Thymus (tissue), 11 donors: ENCODE results near the gene OR6F1. TPM values are rescaled to one million over a fixed set of nuclear protein-coding genes. Genes with fewer than 3 reads are reported as not detected.
A peak's percentile ranks its signal among the peaks of the same experiment; 100 is the strongest.
"Not testable (repeated sequence)": the region's sequence is repeated elsewhere in the genome, so short reads cannot be mapped to it uniquely, and the experiment has no call there.

ENCODE experiments used
- DNase-seq, 9 donors: peaks; one replicate each; pipeline ENCODE4 v3.0.0-alpha.2; 2013; ENCODE audit warnings: low spot score in 9 of 9, low read depth in 6 of 9, missing footprints in 1 of 9
- H3K27ac ChIP-seq, 2 donors: one replicate each; pipeline ENCODE4 v1.5.1; 2013; ENCODE audit warnings: control low read depth in 1 of 2, low read depth in 1 of 2, low read length in 1 of 2, mild to moderate bottlenecking in 1 of 2, moderate library complexity in 1 of 2
- H3K27me3 ChIP-seq, 2 donors: one replicate each; pipeline ENCODE4 v1.5.1; 2013; ENCODE audit warnings: low read length in 1 of 2; ENCODE audit not compliant: control insufficient read depth in 2 of 2, insufficient read depth in 1 of 2
- H3K36me3 ChIP-seq, 2 donors: one replicate each; pipeline ENCODE4 v1.5.1; 2013; ENCODE audit warnings: low read length in 1 of 2, mild to moderate bottlenecking in 1 of 2, moderate library complexity in 1 of 2; ENCODE audit not compliant: control insufficient read depth in 2 of 2, insufficient read depth in 2 of 2
- H3K4me1 ChIP-seq, 2 donors: one replicate each; pipeline ENCODE4 v1.5.1; 2013; ENCODE audit warnings: low read length in 2 of 2; ENCODE audit not compliant: control insufficient read depth in 2 of 2, insufficient read depth in 2 of 2
- H3K4me3 ChIP-seq, 2 donors: one replicate each; pipeline ENCODE4 v1.5.1; 2013; ENCODE audit warnings: low read length in 2 of 2, control low read depth in 1 of 2, mild to moderate bottlenecking in 1 of 2
- H3K9me3 ChIP-seq, 2 donors: one replicate each; pipeline ENCODE4 v1.5.1; 2013; ENCODE audit warnings: low read length in 1 of 2, mild to moderate bottlenecking in 1 of 2; ENCODE audit not compliant: control insufficient read depth in 2 of 2, insufficient read depth in 1 of 2
- WGBS: extraction: QIAGEN DNeasy Blood & Tissue Kit; methylation state at CpG from one replicate; pipeline ENCODE4 v1.1.7; 2013; 5-methylcytosine and 5-hydroxymethylcytosine counted together
- polyA plus RNA-seq: library from polyadenylated mRNA; stranded (reverse); fragments of 200-250 nt; gene quantifications from one replicate; pipeline ENCODE4 v1.2.3, GENCODE V29; 2013
- total RNA-seq: library from RNA; stranded (reverse); fragments of 120-200 nt; gene quantifications from one replicate; pipeline ENCODE4 v1.2.4, GENCODE V29; 2013
- donor health status: healthy.

The OR6F1 gene
- total and polyA plus RNA-seq, 2 donors = not detected

- H3K9me3 ChIP-seq = no peaks in the 10 kb centered on the region
Measured at GRCh38 chr1:247740721-247741120, 24.3 kb upstream of the OR6F1 start.

GRCh38 chr1:247738315-247738714 is 21.9 kb upstream of the OR6F1 start, which contains the start of gene OR14K1:
TSS of gene OR14K1 (plus strand) at chr1:247738615. CDS start at chr1:247738615, 0 bp downstream.
- no peak for DNase-seq
- Histone ChIP-seq H3K27ac (no peak within 1 kb of the TSS), H3K4me1 (no peaks in the 10 kb centered on the region), H3K4me3 (no peak within 1 kb of the TSS), H3K9me3 (no peaks in the 10 kb centered on the region), H3K27me3 (no peaks in the 10 kb centered on the region), H3K36me3 (no peaks in the 10 kb centered on the region)
- 98% methylated on average over 1 of the region's 1 CpG for WGBS

More at GRCh38 chr1:247740721-247741120, 24.3 kb upstream of the OR6F1 start:
- no peak overlapping the region for H3K27ac ChIP-seq
- no peak for DNase-seq
- no peaks in the 10 kb centered on the region for H3K36me3 ChIP-seq
- H3K4me1 ChIP-seq = no peaks in the 10 kb centered on the region
- H3K27me3 ChIP-seq = no peaks in the 10 kb centered on the region
- 98% methylated on average over 2 of the region's 2 CpGs for WGBS
- H3K4me3 ChIP-seq = no peak overlapping the region

- H3K27me3 ChIP-seq = no peaks in the 10 kb centered on the region
- H3K27ac ChIP-seq = no peak overlapping the region
- DNase-seq = no peak
- H3K9me3 ChIP-seq = peaks cover 2 to 3% of the 10 kb centered on the region in 2 donors
- no peaks in the 10 kb centered on the region for H3K36me3 ChIP-seq
- no peaks in the 10 kb centered on the region for H3K4me1 ChIP-seq
- 96% methylated on average over 4 of the region's 4 CpGs for WGBS
- H3K4me3 ChIP-seq = no peak overlapping the region
Measured at GRCh38 chr1:247721222-247721621, 4.8 kb upstream of the OR6F1 start.

- Histone ChIP-seq H3K36me3 (no peaks in the 10 kb centered on the region), H3K27ac (no peak overlapping the region), H3K27me3 (no peaks in the 10 kb centered on the region), H3K9me3 (no peaks in the 10 kb centered on the region), H3K4me1 (no peaks in the 10 kb centered on the region), H3K4me3 (no peak overlapping the region)
- DNase-seq = no peak
- WGBS = 98% methylated on average over 7 of the region's 7 CpGs
Measured at GRCh38 chr1:247713753-247714152, 2.7 kb downstream of the OR6F1 start.

- not testable (repeated sequence) for H3K9me3 ChIP-seq, H3K36me3 ChIP-seq, H3K27me3 ChIP-seq, H3K27ac ChIP-seq, H3K4me3 ChIP-seq, DNase-seq, H3K4me1 ChIP-seq
- WGBS = 95% methylated on average over 8 of the region's 8 CpGs
Measured at GRCh38 chr1:247710681-247711080, 5.8 kb downstream of the OR6F1 start.

GRCh38 chr1:247701338-247701737 is 15.1 kb downstream of the OR6F1 start:
- no peaks in the 10 kb centered on the region for H3K9me3 ChIP-seq
- H3K27ac ChIP-seq = no peak overlapping the region
- no peaks in the 10 kb centered on the region for H3K27me3 ChIP-seq
- no peaks in the 10 kb centered on the region for H3K4me1 ChIP-seq
- H3K4me3 ChIP-seq = no peak overlapping the region
- no peak for DNase-seq
- WGBS = 9% methylated on average over 1 of the region's 1 CpG
- H3K36me3 ChIP-seq = no peaks in the 10 kb centered on the region

GRCh38 chr1:247681288-247681897 is 35.1 kb downstream of the OR6F1 start:
- Histone ChIP-seq H3K9me3 (no peaks in the 10 kb centered on the region), H3K4me1 (no peaks in the 10 kb centered on the region), H3K27me3 (no peaks in the 10 kb centered on the region), H3K4me3 (no peak overlapping the region), H3K27ac (no peak overlapping the region), H3K36me3 (no peaks in the 10 kb centered on the region)
- WGBS = 44% methylated on average over 7 of the region's 7 CpGs
- DNase-seq = peak; percentile 5 to 66 (median 30)

GRCh38 chr1:247680171-247680570 is 36.3 kb downstream of the OR6F1 start:
- Histone ChIP-seq H3K36me3 (no peaks in the 10 kb centered on the region), H3K9me3 (no peaks in the 10 kb centered on the region), H3K4me3 (no peak overlapping the region), H3K27me3 (no peaks in the 10 kb centered on the region), H3K4me1 (no peaks in the 10 kb centered on the region), H3K27ac (no peak overlapping the region)
- 98% methylated on average over 4 of the region's 4 CpGs for WGBS
- DNase-seq = no peak

- no peaks in the 10 kb centered on the region for H3K4me1 ChIP-seq
- H3K4me3 ChIP-seq = no peak within 1 kb of the TSS
- no peak within 1 kb of the TSS for H3K27ac ChIP-seq
- no peaks in the 10 kb centered on the region for H3K27me3 ChIP-seq
- no peaks in the 10 kb centered on the region for H3K9me3 ChIP-seq
- DNase-seq = no peak
- H3K36me3 ChIP-seq = no peaks in the 10 kb centered on the region
- 96% methylated on average over 1 of the region's 1 CpG for WGBS
Measured at GRCh38 chr1:247679639-247680038, 36.8 kb downstream of the OR6F1 start, which contains the start of gene OR13G1. TSS of gene OR13G1 (minus strand) at chr1:247679739. CDS start at chr1:247673041, 6,698 bp downstream.
